GM21786 (cell line): ENCODE data around the gene HLCS.

Experiments used
- ATAC-seq: cut with Tn5 transposase; IDR thresholded peaks from one replicate; pipeline ENCODE4 v1.9.1; 2021; ENCODE audit not compliant: unreplicated experiment

HLCS gene

DNA sequence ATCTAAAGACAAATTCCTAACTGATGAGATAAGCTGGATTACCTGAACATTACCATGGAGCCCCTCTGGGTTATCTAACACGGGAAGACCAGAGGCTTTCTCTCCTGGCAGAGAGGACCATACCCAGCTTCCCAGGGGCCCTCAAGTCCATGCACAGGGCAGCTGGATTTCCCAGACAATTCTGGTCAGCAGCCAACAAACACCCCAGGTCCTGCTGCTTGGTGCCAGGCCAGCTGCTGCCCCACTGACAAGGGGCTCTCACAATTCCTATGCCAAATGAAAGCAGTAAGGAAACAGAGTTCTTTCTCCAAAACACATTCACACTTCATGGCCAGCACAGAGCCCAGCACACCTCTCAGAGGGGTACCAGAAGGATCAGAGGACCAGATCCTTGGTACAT lies 114.2 kb downstream of the HLCS start:
- ATAC-seq: no peak

DNA sequence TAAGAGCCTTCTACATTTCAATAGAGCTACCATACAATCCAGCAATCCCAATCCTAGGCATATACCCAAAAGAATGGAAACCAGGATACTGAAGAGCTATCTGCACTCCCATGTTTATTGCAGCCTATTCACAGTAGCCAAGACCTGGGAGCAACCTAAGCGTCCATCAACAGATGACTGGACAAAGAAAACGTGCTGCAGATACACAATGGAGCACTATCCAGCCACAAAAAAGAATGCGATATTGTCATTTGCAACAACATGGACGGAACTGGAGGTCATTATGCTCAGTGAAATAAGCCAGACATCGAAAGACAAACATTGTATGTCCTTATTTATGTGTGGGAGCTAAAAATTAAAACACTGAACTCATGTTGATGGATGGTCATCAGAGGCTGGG lies 115.3 kb downstream of the HLCS start:
- no peak for ATAC-seq

DNA sequence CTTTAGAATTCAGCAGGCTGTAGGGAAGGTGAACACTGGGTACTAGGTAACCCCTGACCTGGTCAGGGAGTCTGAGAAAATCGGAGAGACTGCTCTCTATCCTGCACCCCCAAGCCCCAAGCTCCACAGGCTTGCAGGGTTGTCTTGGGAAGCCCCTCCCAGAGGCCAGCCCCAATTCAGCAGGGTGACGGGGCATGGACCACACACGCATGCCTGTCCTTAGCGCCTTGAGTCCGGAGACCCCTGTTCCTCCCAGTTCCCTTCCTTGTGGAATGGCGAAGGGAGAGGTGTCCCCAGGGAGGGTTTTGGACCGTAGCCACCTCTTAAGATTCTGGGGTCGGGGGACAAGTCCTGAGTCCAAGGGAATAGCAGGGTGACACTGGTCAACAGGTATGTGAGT lies 116.1 kb downstream of the HLCS start:
- ATAC-seq: no peak

DNA sequence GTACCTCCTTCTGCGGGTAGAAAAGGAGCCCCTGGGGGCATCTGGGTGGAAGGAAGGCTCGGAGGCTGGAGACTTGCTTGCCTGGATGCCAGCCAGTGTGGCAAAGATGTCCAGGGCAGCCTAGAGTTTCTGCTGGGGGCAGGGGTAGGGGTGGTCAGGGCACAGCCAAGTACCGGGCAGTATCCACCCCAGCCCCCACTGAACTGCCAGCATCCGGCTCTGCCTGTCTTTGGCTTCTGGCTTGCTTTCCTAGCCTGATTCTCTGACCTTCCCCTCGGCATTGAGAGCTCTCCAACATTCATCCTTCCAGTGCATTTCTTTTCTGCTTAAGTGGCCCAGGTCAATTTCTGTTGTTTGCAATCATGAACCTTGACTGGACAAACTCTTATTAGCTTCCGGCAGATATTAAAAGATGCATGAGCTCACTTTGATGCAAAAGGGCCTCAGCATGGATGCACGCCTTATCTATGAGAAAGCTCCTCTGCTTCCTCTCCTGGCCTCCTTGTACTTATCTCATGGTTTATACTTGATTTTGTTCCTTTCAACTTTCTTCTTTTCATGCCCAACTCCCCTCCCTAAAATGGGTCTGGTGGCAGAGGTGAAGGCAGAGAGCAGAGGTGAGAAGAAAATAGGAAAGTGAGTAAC lies 116.9 kb downstream of the HLCS start:
- ATAC-seq: no peak

DNA sequence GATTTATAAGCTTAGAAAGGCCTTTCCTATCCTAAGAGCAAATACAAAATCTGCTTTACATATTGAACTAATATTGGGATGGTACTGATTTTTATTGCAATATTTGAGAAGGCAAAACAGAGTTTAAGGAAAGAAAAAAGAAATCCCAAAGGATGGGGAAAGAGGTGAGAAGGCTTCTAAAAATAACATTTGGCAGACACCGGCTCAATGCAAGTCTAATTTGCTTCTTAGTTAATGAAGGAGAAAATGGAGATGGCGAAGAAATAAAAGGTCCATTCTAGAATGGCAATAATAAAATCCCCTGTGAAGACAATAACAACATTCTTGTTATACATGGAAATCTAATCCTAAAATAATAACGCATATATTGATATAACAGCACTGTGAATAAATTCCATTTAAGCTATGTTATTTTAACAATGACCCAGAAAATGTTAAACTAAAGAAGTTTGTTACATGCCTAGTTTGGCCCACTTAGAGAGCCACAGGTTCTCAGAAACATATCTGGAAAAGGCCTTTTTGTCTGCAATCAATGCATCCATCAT lies 117.7 kb downstream of the HLCS start:
- ATAC-seq: no peak

DNA sequence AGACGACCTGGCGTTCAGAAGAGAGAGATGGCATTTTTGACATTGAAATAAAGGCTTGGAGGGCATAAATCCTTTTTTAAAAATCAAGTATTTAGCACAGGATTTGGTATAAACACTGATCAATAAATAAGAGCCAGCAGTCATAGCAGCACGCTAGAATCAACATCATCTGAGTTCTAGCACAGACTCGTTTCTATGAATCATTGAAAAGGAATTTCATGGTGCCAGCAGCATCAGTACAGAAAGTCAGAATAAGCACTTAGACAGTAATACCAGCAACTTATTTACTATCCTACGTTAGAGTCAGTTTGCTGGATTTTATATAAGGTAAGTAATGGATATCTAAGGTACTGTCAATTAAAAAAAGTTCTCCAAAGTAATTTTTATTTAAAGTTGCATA lies 119.3 kb downstream of the HLCS start:
- no peak for ATAC-seq

DNA sequence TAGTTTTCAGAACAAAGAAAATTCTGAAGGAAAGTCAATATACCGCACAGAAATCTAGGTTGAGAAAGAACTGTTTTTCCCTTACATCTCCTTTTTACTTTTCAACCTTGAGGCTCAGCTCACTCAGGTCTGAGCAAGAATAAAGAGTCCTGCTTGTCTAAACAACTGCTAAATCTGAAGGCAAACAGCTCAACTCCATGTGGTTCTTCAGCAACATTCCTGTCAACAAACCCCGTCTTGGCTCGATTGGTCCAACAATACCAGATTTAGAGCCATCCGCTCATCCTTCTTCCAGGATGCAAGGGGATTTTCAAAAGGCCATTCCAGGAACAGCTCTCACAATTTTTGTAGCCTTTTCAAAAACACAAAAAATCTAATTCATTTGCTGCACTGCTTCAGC lies 119.8 kb downstream of the HLCS start:
- ATAC-seq: no peak

DNA sequence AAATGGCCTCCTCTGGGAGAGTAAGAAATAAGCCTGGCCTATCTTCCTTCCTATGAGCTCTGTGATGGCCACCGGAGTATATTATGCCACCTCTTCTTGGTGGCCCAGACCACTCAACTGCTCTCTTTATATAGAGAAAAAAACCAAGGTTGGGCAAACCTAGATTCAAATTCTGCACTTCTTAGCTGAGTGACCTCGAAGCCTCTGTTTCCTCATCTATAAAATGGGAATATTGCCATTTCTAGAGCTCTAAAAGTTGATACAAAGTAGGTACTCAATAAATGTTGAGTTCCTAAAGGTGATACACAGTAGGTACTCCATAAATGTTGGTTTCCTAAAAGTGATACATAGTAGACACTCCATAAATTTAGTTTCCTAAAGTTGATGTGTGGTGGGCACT lies 120.7 kb downstream of the HLCS start:
- no peak for ATAC-seq

DNA sequence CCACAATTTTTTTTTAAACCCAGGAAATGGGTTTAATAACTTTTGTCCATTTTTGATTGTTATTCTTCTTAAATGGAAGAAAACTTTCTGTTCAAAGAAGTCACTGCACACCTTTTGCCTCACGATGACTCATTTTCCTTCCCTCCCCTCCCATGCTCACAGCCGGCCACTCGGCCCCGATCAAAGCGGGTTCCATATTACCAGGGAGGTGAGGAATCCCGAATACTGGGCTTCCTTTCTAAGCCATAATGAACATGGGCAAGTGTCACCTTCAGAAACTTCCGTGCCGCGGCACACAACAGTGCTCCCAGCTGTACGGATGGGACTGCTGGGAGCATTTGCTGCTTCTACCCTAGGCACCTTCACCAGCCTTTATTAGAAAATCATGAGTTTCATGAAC lies 121.4 kb downstream of the HLCS start:
- no peak for ATAC-seq

DNA sequence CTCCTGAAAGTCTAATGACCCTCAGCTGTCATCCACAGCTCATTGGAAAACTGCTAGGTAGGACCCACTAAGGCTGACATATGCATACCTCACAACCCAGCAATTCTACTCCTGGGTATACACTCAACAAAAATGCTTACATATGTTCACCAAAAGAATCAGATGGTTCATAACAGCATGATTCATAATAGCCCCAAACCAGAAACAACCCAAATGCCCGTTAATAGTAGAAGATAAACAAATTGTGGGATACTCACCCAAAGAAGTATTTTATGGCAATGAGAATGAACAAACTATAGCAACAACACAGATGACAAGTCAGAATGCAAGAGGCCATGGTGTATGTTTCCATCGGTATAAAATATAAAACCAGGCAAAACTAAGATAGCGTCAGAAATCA lies 124.6 kb downstream of the HLCS start:
- ATAC-seq: no peak

DNA sequence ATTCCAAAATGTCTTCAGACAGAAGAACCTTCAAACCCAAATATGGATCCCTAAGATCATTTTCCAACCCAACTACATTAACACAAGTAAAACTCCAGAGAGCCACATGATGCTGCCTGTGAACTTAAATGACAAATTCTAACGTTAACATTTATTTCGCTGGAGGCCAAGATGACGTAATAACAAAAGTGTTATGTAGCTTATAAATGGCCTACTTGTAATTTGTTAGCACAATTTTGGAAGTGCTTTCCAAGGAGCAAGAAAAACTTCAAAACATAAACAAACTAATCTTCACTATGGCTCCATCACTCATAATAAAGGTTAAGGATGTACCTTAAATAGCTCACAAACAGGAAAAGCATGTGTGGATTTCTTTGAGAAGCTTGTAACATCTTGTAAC lies 126.7 kb downstream of the HLCS start:
- ATAC-seq: no peak

DNA sequence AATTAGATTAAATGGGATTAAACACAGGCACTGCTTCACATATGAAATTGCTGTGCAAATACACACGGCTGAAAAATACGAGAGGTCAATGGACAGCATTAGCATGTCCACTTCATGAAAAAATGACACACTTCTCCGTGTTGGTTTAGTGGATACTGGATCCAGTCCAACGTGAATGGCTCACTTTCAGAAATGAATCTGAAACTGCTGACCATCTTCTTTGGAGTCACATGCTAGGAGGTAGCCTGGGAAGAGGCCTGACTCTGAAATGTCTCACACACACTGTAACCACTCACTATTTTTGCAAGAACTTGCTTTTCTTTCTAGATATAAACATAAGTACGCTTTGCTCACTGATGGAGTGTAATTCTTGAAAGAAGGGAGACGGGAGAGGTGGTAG lies 127.3 kb downstream of the HLCS start:
- no peak for ATAC-seq

DNA sequence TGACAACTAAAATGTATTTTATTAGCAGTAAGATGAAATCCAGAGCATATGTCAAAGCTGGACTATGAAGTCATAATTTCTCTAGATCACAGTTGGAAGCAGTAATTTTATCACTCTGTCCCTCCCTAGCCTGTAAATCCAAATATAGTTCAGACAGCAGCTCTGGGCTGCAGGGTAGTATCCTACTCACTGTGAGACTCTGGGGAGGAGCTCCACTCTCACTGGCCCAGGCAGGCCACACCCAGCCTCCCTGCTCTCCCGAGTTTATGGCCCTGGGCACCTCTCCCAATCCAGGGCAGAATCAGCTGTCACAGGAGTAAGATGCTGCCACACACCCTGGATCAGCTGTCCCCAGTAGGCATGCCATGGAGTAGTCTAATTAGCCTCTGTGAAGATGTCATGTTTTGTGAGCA lies 131.1 kb downstream of the HLCS start:
- ATAC-seq: no peak

DNA sequence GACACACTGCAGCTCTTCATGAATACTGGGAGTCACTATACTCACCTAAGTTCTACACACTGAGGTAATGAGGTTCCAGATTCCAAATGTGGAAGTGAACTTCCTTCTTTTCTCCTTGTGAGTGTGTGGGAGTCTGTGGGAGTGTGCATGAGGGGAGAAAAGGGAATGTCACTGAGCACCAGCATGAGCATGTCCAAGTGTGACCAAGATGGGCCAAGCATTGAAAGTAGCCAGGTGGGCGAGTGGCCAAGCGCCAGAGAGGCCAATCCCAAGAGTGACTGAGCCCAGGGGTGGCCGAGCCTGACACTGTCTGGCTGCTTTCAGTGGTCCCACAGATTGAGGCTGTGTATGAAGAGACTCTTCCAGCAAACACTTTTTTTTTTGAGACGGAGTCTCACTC lies 132.3 kb downstream of the HLCS start:
- ATAC-seq: no peak

DNA sequence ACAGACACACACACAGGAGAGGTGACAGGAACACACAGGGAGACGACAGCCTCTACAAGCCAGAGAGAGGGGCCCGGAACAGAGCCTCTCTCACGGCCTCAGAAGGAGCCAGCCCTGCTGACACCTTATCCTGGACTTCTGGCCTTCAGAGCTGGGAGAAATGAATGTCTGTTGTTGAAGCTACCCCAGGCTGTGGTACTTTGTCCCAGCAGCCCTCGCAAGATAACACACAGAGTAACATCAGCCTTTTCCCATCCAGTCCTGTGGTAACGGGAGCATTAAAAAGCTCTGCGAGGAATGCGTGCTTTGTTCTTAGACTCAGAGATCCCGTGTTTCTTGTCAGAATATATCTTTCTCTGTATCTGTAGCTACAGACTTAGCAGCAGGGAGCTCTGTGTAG lies 136.4 kb downstream of the HLCS start:
- ATAC-seq: no peak

DNA sequence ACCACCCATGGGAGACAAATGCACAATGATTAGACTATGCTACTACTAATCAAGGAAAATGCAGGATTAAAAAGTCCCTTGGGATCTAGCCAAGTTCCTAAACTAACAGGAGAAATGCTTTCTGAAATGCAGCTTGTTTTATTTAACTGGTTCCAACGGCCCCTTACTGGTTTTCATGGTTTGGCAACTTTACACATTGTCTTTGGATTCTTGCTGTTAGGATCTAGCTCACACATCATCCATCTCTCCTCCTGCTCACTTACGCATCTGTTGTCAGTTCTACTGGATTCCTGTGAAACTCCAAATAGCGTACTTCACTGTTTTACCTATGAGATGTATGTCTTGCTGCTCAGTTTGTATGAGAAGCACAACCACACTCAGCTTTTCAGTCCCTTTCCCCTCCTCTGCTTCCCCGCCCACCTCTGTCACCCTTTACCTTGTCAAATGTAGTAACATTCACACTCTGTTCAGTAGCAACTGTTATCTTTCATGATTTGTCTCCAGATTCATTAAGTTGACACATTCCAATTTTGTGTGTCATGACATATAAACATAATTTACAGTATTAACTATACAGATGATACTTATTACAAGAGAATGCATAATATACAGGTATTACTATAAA lies 137.5 kb downstream of the HLCS start:
- ATAC-seq: no peak

DNA sequence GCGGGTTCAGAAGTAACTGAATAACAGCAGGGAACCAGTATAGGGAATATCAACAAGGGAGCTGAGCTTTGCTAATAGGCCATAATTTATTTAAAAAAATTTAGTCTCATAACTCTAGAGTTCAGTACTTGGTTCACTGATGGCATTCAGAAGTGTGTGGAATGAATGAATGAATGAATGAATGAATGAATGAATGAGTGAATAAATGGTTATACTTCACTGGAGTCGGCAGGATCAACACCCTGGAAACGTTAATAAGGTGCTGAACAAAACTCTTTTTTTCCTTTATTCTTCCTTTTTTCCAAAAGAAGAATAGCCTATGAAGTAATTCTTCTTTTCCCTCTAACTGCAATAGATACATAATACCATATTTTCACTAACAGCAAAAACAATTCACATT lies 138.3 kb downstream of the HLCS start:
- ATAC-seq: no peak

DNA sequence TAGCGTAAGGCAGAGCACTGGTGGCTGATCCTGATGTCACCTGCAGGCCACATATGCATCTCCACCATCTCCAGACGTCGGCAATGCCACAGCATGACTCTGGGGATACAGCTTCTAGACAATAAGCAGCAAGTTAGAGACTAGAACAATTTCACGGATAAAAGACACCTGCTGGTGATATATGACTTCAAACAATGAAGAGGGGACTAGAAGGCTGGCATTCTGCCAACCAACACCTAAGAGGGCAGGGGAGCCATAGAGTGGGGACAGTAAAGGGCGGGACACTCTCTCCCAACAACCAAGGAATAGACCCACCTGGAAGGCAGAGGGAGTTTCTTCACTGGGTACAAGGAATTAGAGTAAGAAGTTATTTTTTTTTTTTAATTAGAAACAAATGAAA lies 140.8 kb downstream of the HLCS start:
- no peak for ATAC-seq

DNA sequence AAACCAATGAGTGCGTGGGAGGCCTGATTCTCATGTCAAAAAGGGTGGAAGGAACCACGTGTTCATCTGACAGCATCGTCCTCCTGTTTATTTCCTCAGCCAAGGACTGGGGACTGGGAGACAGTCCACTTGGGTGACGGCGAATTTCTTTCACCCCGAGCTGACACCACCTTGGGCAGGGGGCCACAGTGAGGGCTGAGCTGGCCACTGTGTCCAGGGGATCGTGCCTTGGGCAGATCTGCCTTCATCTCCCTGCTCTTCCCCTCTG lies 145.5 kb downstream of the HLCS start:
- ATAC-seq: no peak

DNA sequence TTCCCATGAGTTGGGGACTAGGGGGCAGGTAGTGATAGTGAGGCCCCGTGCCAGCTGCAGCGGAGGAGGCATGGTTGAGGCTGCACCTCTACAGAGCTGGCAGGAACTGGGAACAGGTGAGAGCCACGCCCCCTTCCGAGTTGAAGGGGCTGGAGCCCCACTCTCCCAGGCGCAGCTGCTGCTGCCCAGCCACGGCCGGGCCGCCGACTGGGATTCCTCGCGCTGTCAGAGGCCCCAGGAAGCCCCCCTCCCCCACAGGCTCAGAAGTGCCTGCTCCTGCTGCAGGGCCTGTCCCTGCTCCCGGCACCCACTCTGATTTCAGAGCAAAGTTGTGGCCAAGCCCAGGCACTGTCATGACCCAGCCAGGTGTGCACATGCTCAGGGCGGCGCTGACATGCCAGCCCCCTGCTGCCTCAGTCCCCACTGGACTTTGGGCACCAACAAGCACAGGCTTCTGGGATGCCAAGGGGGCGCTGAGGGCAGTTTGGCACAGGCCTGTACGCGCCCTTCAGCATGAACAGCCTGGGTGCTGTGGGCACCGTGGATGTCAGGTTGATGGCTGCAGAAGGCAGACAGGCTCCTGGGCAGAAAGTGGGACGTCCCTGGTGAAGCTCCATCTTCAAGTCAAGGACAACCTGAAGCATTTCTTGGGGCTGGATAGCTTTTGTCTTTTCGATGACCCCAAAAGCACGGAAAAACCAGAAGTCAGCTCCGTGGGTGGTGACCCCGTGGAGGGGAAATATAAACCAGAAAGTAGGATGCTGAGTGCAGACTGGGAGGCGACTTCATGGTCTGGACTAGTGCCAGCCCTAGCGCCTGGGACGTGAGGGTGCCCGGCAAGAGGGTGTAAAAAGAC lies 146.1 kb downstream of the HLCS start:
- no peak for ATAC-seq

DNA sequence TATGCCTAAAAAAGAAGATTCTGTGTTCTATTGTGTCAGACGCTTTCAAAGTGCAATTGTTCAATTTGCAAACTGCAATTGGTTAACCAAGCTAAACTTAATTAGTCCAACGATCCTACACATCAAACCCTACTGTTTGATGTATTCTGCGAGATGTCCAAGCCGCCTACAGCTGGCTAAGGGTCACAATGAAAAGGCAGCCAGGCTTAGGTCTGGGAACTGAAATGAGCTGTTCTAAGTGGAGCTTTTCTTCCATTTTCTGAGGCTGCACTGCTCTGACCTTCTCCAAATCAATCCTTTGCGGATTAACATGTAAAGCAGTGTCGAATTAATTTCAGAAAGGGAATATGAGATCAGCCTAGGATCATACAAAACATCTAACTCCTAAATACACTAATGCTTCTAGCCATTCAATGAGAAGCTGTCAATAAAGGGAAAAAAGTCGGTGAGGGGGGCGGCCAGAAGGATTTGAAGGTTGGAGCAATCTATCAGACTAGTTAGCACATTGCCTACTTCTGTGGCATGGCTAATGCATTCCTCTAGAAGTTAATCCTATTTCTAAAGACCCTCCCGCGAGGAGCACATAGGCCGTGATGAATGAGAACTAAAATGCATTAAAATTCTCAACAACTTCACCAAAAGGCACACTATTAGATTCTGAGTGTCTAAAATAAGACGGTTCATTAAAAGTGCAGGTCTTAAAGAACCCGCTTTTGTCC lies 148.6 kb downstream of the HLCS start:
- ATAC-seq: no peak
